Activated CD4-positive, alpha-beta T cell treated with anti-CD3 and anti-CD28 coated beads, Interleukin-2, Interleukin-6, amounts not matched to agents 100 ng/mL and 50 ng/mL, durations not matched to agents 16 hours and 8 hours (primary cell): Measurements from ENCODE around the gene OCSTAMP.
A peak's percentile ranks its signal among the peaks of the same experiment; 100 is the strongest.

ENCODE experiments used
- DNase-seq: peaks from one replicate; pipeline ENCODE4 v3.0.0-alpha.2; 2020

The OCSTAMP gene

GRCh38 chr20:46572790-46573189 is 22.3 kb upstream of the OCSTAMP start:
- DNase-seq, result no peak

GRCh38 chr20:46572153-46572552 is 21.7 kb upstream of the OCSTAMP start:
- DNase-seq, result no peak

GRCh38 chr20:46571418-46571817 is 21.0 kb upstream of the OCSTAMP start:
- no peak for DNase-seq

- DNase-seq, result no peak
These were observed 20.5 kb upstream of the OCSTAMP start for GRCh38 chr20:46570956-46571355.

- no peak for DNase-seq
These were observed 19.5 kb upstream of the OCSTAMP start for GRCh38 chr20:46569961-46570360.

- DNase-seq, result no peak
These were observed 18.2 kb upstream of the OCSTAMP start for GRCh38 chr20:46568570-46569129.

GRCh38 chr20:46566125-46566524 is 15.7 kb upstream of the OCSTAMP start:
- no peak for DNase-seq

GRCh38 chr20:46564241-46564957 is 13.9 kb upstream of the OCSTAMP start:
- DNase-seq, result no peak

GRCh38 chr20:46563860-46564221 is 13.4 kb upstream of the OCSTAMP start:
- no peak for DNase-seq

GRCh38 chr20:46563170-46563859 is 12.9 kb upstream of the OCSTAMP start:
- no peak for DNase-seq

GRCh38 chr20:46562373-46563169 is 12.1 kb upstream of the OCSTAMP start:
- DNase-seq, result peak; percentile 84

GRCh38 chr20:46562009-46562372 is 11.5 kb upstream of the OCSTAMP start:
- DNase-seq, result no peak

GRCh38 chr20:46559685-46560440 is 9.4 kb upstream of the OCSTAMP start:
- DNase-seq, result no peak

GRCh38 chr20:46559001-46559400 is 8.5 kb upstream of the OCSTAMP start:
- no peak for DNase-seq

- peak; percentile 56 for DNase-seq
These were observed 8.1 kb upstream of the OCSTAMP start for GRCh38 chr20:46558511-46558959.

GRCh38 chr20:46557231-46557956 is 6.9 kb upstream of the OCSTAMP start:
- DNase-seq, result no peak

- DNase-seq, result no peak
These were observed 5.0 kb upstream of the OCSTAMP start for GRCh38 chr20:46555370-46555956.

- no peak for DNase-seq
These were observed 4.4 kb upstream of the OCSTAMP start for GRCh38 chr20:46554828-46555227.

GRCh38 chr20:46553926-46554325 is 3.5 kb upstream of the OCSTAMP start:
- DNase-seq, result no peak

GRCh38 chr20:46552460-46553420 is 2.3 kb upstream of the OCSTAMP start:
- peak; percentile 86 for DNase-seq
